GM21515 (cell line): Measurements from ENCODE around the gene WDR53.
"Not testable (repeated sequence)": the region's sequence is repeated elsewhere in the genome, so short reads cannot be mapped to it uniquely, and the experiment has no call there.

Experiments
- ATAC-seq: cut with Tn5 transposase; IDR thresholded peaks from one replicate; pipeline ENCODE4 v1.9.1; 2021; ENCODE audit not compliant: unreplicated experiment

Gene WDR53

DNA sequence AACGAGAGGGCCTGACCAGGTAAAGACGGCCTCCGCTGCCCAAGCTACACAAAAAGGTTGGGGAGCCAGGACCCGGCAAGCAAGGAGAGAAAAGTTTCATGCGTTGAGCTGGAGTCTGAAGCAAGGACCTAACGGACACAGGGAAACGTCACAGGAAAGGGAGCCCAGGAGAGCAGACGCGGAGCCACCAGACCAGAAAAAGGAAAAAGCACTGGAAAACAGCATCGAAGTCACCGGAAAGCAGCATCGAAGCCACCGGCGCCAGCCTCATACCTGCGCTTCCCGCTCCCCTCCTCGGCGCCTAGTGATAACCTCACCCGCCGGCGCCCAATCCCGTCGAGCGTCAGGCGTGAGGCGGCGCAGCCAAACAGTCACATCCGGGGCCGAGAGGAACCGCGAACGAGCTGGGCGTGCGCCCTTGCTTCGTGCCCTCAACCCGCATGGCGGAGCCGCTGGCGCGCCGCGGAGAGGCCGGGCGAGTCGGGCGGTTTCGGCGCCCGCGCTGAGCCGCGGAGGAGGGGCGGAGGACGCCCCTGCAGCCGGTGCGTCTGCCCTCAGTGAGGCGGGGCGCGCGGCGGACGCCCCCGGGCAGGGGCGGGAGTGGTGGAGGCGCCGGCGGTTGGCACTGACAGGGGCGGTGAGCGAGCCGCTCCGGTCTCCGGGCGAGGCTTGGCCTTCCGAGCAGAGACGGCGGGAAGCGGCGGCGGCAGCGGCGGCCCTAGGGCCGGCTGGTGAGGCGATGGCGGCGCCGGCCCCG is at the start of gene WDR53, which contains the start of gene FBXO45:
Gene WDR53 (minus strand): TSS at position 309 of the 757 bp plus-strand sequence. CDS start 7,079 bp downstream, outside the sequence.
Gene FBXO45 (plus strand): TSS at position 415 of the 757 bp plus-strand sequence. CDS start 325 bp downstream, at position 740.
- ATAC-seq: peak; percentile 91

DNA sequence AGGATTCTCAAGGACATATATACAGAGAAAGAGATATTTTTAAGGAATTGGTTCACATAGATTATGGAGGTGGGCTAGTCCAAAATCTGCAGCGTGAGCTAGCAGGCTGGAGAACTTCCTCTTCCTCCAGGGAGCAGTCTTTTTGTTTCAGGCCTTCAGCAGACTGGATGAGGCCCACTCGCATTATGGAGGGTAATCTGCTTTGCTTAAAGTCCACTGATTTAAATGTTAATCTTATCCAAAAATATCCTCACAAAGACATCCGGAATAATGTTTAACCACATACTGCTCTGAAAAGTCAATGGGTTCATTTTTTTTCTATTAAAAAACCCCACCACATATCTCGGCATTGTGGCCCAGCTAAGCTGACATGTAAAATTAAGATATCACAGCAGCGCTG is 48.9 kb upstream of the WDR53 start:
- no peak for ATAC-seq

GRCh38 chr3:196615234-196615633 is 46.9 kb upstream of the WDR53 start:
- ATAC-seq: not testable (repeated sequence)

DNA sequence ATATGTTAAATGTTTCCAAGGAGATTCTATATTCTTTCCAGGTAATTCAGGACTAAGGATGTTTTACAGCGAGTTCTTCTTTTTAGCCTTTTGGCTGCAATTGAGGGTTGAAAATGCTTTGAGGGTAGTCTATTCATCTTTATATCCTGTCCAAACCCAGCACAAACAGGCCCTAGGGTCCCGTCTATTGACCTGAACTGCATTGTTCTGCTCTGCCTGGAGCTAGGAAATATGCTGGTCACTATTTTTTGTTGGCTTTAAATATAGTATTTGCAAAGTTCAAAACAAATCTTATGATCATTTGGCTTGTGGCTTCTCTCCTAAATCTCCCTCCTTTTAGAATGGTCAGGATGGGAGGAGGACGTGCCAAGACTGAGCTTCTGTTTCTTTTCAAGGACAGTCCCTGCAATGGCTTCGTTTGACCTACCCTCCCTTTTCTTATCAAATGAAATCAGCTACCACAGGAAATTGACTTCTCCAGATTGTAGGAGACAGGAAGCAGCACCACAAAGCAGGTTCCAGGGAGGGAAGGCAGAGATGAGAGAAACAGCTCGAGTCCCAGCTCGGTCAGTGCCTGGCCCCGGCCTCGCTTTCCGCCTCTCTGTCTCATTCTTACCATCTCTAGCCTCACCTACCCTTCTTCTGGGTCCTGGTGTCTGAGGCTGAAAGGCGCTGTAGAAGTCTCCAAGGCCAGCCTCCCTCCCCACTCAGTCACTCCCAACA is 43.6 kb upstream of the WDR53 start:
- ATAC-seq: no peak

DNA sequence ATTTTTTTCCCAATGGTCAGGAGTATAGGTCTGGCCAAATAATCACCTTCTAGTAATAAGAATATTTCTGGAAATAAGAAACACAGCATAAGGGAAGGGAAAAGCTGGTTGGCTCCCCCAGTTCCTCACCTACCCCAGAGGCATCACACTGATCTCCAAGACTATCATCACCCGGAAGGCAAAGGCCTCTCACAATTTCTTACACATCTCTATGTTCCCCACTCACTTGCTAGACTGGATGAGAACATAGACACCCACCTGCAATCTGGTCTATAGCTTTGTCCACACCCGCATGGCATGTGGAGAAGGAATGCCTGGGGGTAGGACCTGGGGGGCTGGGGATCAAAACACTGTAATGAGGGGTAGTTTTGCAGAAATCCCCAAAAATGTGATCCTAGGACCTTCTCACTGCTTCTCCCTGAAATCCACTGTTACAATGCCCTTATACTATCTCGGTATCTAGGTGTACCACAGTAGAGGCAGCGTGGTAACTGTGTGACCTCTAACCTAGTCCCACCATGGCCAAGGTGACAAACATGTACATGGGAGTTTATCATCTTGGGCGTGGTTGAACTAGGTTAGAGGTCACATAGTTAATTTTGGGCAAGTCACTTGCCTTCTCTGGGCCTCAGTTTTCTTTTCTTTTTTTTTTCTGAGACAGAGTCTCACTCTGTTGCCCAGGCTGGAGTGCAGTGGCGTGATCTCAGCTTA is 41.6 kb upstream of the WDR53 start:
- no peak for ATAC-seq

DNA sequence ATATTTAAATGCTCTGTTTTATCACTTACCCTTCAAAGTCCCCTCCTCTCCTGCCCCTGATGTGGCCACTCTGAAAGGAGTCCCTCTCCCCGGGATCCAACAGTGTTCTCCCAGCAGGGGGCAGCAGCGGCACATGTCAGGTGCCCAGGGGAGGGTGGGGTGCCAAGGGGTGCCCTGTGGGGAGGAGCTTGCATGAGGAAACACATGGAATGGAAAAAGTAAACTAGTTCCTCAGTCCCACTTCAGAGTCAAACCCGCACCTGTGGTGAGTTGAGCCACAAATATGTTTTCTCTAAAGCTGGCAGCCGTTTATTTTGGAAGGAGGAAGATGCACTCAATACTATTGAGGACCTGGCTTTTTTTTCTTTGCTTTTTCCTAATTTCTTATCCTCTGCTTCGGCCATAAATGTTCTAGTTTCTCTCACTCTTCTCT is 41.0 kb upstream of the WDR53 start:
- ATAC-seq: peak; percentile 75

GRCh38 chr3:196608693-196609092 is 40.3 kb upstream of the WDR53 start:
- no peak for ATAC-seq

DNA sequence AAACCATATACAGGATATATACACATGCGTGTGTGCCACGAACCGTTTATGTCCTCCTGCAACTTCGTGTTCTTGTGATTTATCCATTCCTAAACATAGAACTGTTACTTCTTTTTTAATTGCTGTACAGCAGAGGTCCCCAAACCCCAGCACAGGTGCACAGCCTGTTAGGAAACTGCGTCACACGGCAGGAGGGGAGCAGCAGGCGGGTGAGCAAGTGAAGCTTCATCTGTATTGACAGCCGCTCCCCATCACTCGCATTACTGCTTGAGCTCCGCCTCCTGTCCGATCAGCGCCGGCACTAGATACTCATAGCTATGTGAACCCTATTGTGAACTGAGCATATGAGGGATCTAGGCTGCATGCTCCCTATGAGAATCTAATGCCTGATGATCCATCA is 36.2 kb upstream of the WDR53 start:
- no peak for ATAC-seq

DNA sequence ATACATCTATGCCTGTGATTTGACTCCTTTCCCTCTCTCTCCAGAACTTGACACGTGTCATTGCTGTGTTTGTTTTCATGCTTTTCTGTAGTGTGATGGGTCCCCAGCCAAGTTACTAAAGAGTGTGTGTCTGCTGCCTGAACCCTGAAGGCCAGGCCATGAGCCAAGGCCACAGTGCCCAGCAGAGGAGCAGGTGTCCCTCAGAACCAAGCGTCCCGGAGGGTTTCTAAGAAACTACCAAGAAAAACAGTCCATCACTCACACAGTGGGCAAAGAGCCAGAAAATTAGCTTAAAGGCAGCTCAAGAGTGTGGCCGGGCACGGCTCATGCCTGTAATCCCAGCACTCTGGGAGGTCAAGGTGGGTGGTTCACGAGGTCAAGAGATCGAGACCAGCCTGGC is 35.3 kb upstream of the WDR53 start:
- no peak for ATAC-seq

DNA sequence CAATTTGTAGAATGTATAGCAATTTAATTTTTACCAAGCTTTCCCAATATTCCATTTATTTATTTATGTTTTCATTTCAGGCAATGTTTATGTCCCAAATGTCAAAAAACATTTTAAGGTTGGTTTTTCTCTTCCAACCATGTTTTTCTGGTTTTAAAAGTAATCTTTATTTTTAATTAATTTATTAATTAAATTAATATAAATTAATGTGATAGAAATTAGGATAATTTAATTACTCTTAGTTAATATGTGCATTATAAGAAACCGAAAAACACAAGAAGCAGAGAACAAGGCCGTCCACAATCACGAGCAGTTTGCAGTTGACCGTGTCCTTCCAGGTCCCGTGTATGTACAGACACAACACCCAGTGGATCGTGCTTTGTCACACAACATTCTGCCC is 34.3 kb upstream of the WDR53 start:
- ATAC-seq: no peak

- ATAC-seq: no peak
Observed at GRCh38 chr3:196600359-196600758, 32.0 kb upstream of the WDR53 start.

- no peak for ATAC-seq
Observed at GRCh38 chr3:196599734-196600128, 31.4 kb upstream of the WDR53 start.

DNA sequence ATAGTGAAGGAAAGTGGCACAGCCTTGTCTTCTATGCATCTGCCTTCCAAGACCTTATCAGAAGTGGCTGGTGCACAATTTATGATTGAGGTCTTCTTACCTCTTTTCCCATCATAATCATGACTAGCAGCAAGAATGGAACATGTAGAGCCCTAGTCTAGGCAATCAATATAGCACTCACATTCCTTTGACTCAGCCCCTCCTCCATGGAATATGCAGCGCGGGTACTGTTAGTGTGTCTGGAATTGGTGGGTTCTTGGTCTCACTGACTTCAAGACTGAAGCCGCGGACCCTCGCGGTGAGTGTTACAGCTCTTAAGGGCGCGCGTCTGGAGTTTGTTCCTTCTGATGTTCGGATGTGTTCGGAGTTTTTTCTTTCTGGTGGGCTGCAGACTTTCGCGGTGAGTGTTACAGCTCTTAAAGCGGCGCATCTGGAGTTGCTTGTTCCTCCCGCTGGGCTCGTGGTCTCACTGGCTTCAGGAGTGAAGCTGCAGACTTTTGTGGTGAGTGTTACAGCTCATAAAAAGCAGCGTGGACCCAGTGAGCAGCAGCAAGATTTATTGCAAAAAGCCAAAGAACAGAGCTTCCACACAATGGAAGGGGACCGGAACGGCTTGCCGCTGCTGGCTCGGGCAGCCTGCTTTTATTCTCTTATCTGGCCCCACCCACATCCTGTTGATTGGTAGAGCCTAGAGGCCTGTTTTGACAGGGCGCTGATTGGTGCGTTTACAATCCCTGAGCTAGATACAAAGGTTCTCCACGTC is 29.8 kb upstream of the WDR53 start:
- not testable (repeated sequence) for ATAC-seq

DNA sequence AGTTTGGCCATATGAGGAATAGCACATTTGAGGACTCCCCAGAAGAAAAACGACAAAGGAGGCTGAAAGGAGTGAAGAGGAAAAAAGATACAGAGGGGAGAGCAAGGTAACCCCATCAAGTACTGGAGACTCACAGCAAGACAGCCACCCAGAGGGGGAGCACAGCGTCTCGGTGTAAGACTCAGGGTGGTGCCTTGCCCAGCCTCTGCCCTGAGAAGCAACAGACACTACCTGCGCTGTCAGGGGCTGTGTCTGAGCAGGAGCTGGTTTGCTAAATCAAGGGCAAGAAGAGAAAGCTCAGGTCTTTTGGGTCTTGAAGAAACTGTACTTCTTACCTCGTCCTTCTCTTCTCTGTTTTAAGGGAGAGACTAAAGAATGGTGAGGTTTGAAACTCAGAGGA is 28.0 kb upstream of the WDR53 start:
- ATAC-seq: no peak

- ATAC-seq: no peak
Observed at GRCh38 chr3:196590279-196590678, 21.9 kb upstream of the WDR53 start.

DNA sequence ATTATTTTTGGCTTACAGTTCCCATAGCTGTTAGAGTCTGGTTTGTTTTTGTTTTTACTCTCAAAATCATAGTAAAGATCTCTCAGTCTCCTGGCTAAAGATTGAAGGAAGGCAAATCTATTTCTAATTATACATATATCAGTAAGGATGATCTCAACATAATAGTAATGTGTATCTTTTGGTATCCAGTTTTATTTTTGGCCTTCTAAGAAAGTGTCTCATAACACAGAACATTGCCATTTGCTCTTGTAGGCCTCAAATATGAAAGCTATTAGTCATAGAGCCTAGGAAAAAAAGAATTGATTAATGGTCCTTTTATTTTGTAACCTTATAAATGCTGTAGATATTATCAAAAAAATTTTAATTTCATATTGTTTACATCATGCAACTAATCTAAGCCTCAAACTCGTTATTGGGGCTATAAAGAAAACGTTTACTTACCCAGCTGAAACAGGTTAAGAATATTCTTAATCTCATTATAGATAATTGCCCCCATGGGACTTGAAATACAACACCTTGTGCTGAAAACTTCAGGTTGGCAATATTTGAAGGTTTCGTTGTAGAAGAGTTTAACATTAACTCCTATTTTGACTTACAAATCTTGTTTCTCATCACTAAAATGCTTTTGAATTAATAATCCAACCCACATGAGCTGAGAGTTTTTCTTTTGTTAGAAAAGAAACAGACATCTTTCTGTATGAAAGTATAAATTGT is 16.8 kb upstream of the WDR53 start:
- ATAC-seq: no peak

- no peak for ATAC-seq
Observed at GRCh38 chr3:196572389-196572788, 4.0 kb upstream of the WDR53 start.

- ATAC-seq: not testable (repeated sequence)
Observed at GRCh38 chr3:196570332-196570731, 2.0 kb upstream of the WDR53 start.

DNA sequence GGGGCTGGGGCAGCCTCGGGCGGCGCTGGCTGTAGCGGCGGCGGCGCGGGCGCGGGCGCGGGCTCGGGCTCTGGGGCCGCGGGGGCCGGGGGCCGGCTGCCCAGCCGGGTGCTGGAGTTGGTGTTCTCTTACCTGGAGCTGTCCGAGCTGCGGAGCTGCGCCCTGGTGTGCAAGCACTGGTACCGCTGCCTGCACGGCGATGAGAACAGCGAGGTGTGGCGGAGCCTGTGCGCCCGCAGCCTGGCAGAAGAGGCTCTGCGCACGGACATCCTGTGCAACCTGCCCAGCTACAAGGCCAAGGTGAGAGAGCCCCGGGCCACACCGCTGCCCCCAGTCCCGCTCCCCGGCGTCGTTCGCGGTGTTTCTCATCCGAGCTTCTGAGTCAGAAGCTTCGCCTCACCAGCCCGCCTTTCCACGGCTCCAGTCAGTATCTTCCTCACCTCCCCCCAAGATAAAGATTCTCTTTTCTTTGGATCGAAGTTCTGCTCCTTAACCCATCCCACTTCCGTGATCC is 706 bp upstream of the WDR53 start:
- ATAC-seq: peak; percentile 32

DNA sequence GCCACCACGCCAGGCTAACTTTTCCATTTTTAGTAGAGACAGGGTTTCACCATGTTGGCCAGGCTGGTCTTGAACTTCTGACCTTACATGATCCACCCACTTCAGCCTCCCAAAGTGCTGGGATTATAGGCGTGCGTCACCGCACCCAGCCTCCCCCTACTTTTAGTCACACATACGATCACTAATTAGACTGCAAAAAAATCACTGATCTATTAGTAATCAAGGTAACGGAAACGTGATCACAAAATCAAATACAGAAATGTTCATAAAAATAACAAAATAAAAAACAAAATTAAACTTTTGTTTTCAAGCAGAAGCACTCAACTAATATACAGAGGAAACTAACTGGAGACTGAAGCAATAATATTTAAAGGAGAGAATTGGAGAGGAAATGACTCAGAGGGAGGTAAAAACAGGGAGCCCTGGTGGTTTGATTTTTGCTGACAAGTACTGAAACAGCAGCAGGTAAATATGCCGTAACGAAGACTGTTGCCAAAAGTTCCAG is 4.6 kb downstream of the WDR53 start:
- no peak for ATAC-seq
